HepG2 (cell line): ENCODE data around the gene SLC39A1. TPM values are rescaled to one million over a fixed set of nuclear protein-coding genes. Genes with fewer than 3 reads are reported as not detected.
A peak's percentile ranks its signal among the peaks of the same experiment; 100 is the strongest.

Source experiments
- BCL6 ChIP-seq: IDR thresholded peaks from 2 replicates; pipeline ENCODE4 v1.6.1; 2016; ENCODE audit warnings: missing genetic modification reagents, missing compliant biosample characterization
- BRCA1 ChIP-seq: sonication (generic); formaldehyde crosslinking; IDR thresholded peaks from 2 replicates; pipeline ENCODE4 v1.4.0; 2020; ENCODE audit warnings: missing genetic modification reagents
- CENPX ChIP-seq: sonication (generic); formaldehyde crosslinking; IDR thresholded peaks from 2 replicates; pipeline ENCODE4 v1.9.0; 2021; ENCODE audit warnings: mild to moderate bottlenecking, missing genetic modification reagents, moderate library complexity
- HINFP ChIP-seq: sonication (generic); formaldehyde crosslinking; IDR thresholded peaks from 2 replicates; pipeline ENCODE4 v1.4.0; 2020; ENCODE audit warnings: low read depth, mild to moderate bottlenecking, missing genetic modification reagents
- HMGXB4 ChIP-seq, 2 experiments: sonication (generic) in 1 of 2; formaldehyde crosslinking in 1 of 2; IDR thresholded peaks; 2 replicates each; pipeline versions ENCODE4 v1.4.0 to v1.6.1; 2018 to 2020; ENCODE audit warnings: missing genetic modification reagents in 2 of 2, borderline replicate concordance in 1 of 2, low read depth in 1 of 2, mild to moderate bottlenecking in 1 of 2, missing biosample characterization in 1 of 2
- KLF6 ChIP-seq: IDR thresholded peaks from 2 replicates; pipeline ENCODE4 v1.8.0; 2016; ENCODE audit warnings: missing biosample characterization, missing genetic modification reagents
- MAFG ChIP-seq: sonication (generic); formaldehyde crosslinking; IDR thresholded peaks from 2 replicates; pipeline ENCODE4 v1.5.1; 2020; ENCODE audit warnings: mild to moderate bottlenecking, missing genetic modification reagents
- NR2C2 ChIP-seq: sonication (generic); formaldehyde crosslinking; IDR thresholded peaks from 2 replicates; pipeline ENCODE4 v1.4.0; 2020; ENCODE audit warnings: missing genetic modification reagents, mild to moderate bottlenecking, moderate library complexity, borderline replicate concordance
- PBX2 ChIP-seq: IDR thresholded peaks from 2 replicates; pipeline ENCODE4 v1.6.1; 2016; ENCODE audit warnings: control low read depth
- POLR2G ChIP-seq: fragments of 200-400 bp; formaldehyde crosslinking; IDR thresholded peaks from 2 replicates; pipeline ENCODE4 v1.6.1; 2018; ENCODE audit warnings: mild to moderate bottlenecking, low read depth, low read length, moderate library complexity
- RCOR2 ChIP-seq: IDR thresholded peaks from 2 replicates; pipeline ENCODE4 v1.6.1; 2016; ENCODE audit warnings: missing biosample characterization, missing genetic modification reagents
- SSRP1 ChIP-seq: IDR thresholded peaks from 2 replicates; pipeline ENCODE4 v1.6.1; 2016; ENCODE audit warnings: control low read depth
- TCF7 ChIP-seq: sonication (generic); IDR thresholded peaks from 2 replicates; pipeline ENCODE4 v1.6.1; 2016; ENCODE audit warnings: antibody characterized with exemption, low read depth
- TGIF2 ChIP-seq: IDR thresholded peaks from 2 replicates; pipeline ENCODE4 v1.6.1; 2016; ENCODE audit warnings: control low read depth, missing compliant biosample characterization
- U2AF1 ChIP-seq: fragments of 200-400 bp; formaldehyde crosslinking; optimal IDR thresholded peaks from 2 replicates; pipeline ENCODE3; 2017; ENCODE audit warnings: mild to moderate bottlenecking, low read depth, low read length
- ZBTB14 ChIP-seq: sonication (generic); formaldehyde crosslinking; IDR thresholded peaks from 2 replicates; pipeline ENCODE4 v1.4.0; 2020; ENCODE audit warnings: missing genetic modification reagents
- ZFP91 ChIP-seq: sonication (generic); formaldehyde crosslinking; IDR thresholded peaks from 2 replicates; pipeline ENCODE4 v1.9.0; 2022; ENCODE audit warnings: missing genetic modification reagents, mild to moderate bottlenecking, borderline replicate concordance
- ZNF264 ChIP-seq: sonication (generic); formaldehyde crosslinking; IDR thresholded peaks from 2 replicates; pipeline ENCODE4 v1.4.0; 2020; ENCODE audit warnings: missing genetic modification reagents
- ZNF414 ChIP-seq: sonication (generic); formaldehyde crosslinking; IDR thresholded peaks from 2 replicates; pipeline ENCODE4 v1.5.0; 2020; ENCODE audit warnings: missing genetic modification reagents
- ZNF496 ChIP-seq: sonication (generic); formaldehyde crosslinking; IDR thresholded peaks from 2 replicates; pipeline ENCODE4 v1.8.1; 2023; ENCODE audit warnings: mild to moderate bottlenecking, moderate library complexity, missing genetic modification reagents; ENCODE audit not compliant: insufficient replicate concordance
- polyA plus RNA-seq, 8 experiments: library from polyadenylated mRNA; depleted of rRNA in 3 of 8; stranded (reverse) in 7 of 8; unstranded in 1 of 8; fragments of >200 nt; fragmentation: Illumina TruSeq in 4 of 8; extraction: Trizol in 4 of 8; gene quantifications; 2 replicates each; pipeline versions ENCODE4 v1.2.1 to v1.2.3, GENCODE V29; 2011 to 2016; ENCODE audit warnings: low read depth in 4 of 8, missing spikeins in 1 of 8, mixed read lengths in 1 of 8; ENCODE audit not compliant: insufficient read depth in 1 of 8
- total RNA-seq, 5 experiments: library from RNA; depleted of rRNA; stranded (reverse); fragments of >200 nt; fragmentation: Illumina TruSeq; extraction: Trizol; gene quantifications; 2 replicates each; pipeline ENCODE4 v1.2.3, GENCODE V29; 2016; ENCODE audit warnings: low read depth in 1 of 5

Gene SLC39A1
- total and polyA plus RNA-seq, 2 of the 13 experiments (the other 11 are each of a cell fraction or from before 2014, with no cell fraction given), result 71.2 to 78.4 TPM

GRCh38 chr1:153963030-153963849, at the start of gene SLC39A1 (continued):
- TF ChIP-seq NR2C2 (CRISPR knock-in tag), result no peak
- 0 out of 2 replicates have a peak, but pooled peaks have one; percentile 12 for TF ChIP-seq BCL6 (CRISPR knock-in tag)
- TF ChIP-seq U2AF1, result no peak
- TF ChIP-seq SSRP1 (CRISPR knock-in tag), result no peak
- TF ChIP-seq PBX2 (CRISPR knock-in tag), result peak; percentile 93
- TF ChIP-seq BRCA1 (CRISPR knock-in tag), result 0 out of 2 replicates have a peak, but pooled peaks have one; percentile 23
- TF ChIP-seq ZFP91 (CRISPR knock-in tag), result peak; percentile 46; the same call in 1 of the 2 replicates
- TF ChIP-seq RCOR2 (CRISPR knock-in tag), result no peak
- no peak for TF ChIP-seq TCF7
- no peak; the same call in 1 of the 2 replicates for TF ChIP-seq ZNF264
- no peak for TF ChIP-seq ZNF496 (CRISPR knock-in tag)
- TF ChIP-seq HMGXB4 (CRISPR knock-in tag; IDR thresholded peaks at IDR 0.05; ENCODE audit: borderline replicate concordance in 1 of 2, low read depth in 1 of 2), result peak in 1 of 2 experiments; percentile 59; a peak in 3 of 4 replicates
- peak; percentile 72 for TF ChIP-seq POLR2G
- no peak for TF ChIP-seq ZBTB14 (CRISPR knock-in tag)
- 0 out of 2 replicates have a peak, but pooled peaks have one; percentile 50 for TF ChIP-seq ZNF414 (CRISPR knock-in tag)
- TF ChIP-seq HINFP (CRISPR knock-in tag), result no peak
- 0 out of 2 replicates have a peak, but pooled peaks have one; percentile 54 for TF ChIP-seq TGIF2 (CRISPR knock-in tag)
- no peak for TF ChIP-seq CENPX (CRISPR knock-in tag)
- no peak for TF ChIP-seq KLF6 (CRISPR knock-in tag)
- TF ChIP-seq MAFG (CRISPR knock-in tag), result no peak
